PC-9 (cell line): ENCODE data around the gene SKAP2. TPM values are rescaled to one million over a fixed set of nuclear protein-coding genes. Genes with fewer than 3 reads are reported as not detected.

Experiments
- BruUV-seq: library from RNA; stranded (reverse); fragments of 400-500 nt; replicated peaks from 2 replicates; lab custom pipeline; 2021; lab: Mats Ljungman, UMichigan
- CTCF ChIA-PET: fragments of 300-600 bp; sonication (Branson Sonifier 250); formaldehyde crosslinking; loops from one replicate; lab custom pipeline; 2022; ENCODE audit warnings: antibody characterized with exemption; lab: Charles Lee
- POLR2A ChIA-PET: fragments of 300-600 bp; sonication (Branson Sonifier 250); formaldehyde crosslinking; loops from one replicate; lab custom pipeline; 2022; ENCODE audit warnings: antibody characterized with exemption; ENCODE audit not compliant: unreplicated experiment; lab: Charles Lee
- DNase-seq, 2 experiments: peaks; one replicate each; pipeline versions ENCODE4 v3.0.0 to v3.0.0-alpha.2; 2015 to 2022; ENCODE audit warnings: mixed read lengths in 1 of 2
- H2AFZ ChIP-seq: fragments of 200-600 bp; sonication (generic); 2 replicates; pipeline ENCODE4 v1.8.1; 2017; ENCODE audit warnings: antibody characterized with exemption
- H3F3A ChIP-seq: fragments of 200-600 bp; sonication (generic); 2 replicates; pipeline ENCODE4 v1.8.1; 2017; ENCODE audit warnings: antibody characterized with exemption, mild to moderate bottlenecking, low read depth; ENCODE audit not compliant: insufficient read depth
- H3K27ac ChIP-seq: fragments of 200-600 bp; sonication (generic); 2 replicates; pipeline ENCODE4 v1.6.1; 2016; ENCODE audit warnings: mixed run types
- H3K27me3 ChIP-seq: fragments of 200-600 bp; sonication (generic); 2 replicates; pipeline ENCODE4 v1.6.1; 2016; ENCODE audit warnings: low read depth, mixed run types; ENCODE audit not compliant: insufficient read depth
- H3K36me3 ChIP-seq: fragments of 200-600 bp; sonication (generic); 2 replicates; pipeline ENCODE4 v1.6.1; 2016; ENCODE audit warnings: low read depth, mixed run types
- H3K4me1 ChIP-seq: fragments of 200-600 bp; sonication (generic); replicated peaks from 2 replicates; pipeline ENCODE4 v1.6.1; 2016; ENCODE audit warnings: mixed run types; ENCODE audit not compliant: insufficient read depth
- H3K4me2 ChIP-seq: fragments of 200-600 bp; sonication (generic); 2 replicates; pipeline ENCODE4 v1.6.1; 2017; ENCODE audit warnings: mixed run types
- H3K4me3 ChIP-seq: fragments of 200-600 bp; sonication (generic); 2 replicates; pipeline ENCODE4 v1.6.1; 2016; ENCODE audit warnings: mixed run types
- H3K79me2 ChIP-seq: fragments of 200-600 bp; sonication (generic); 2 replicates; pipeline ENCODE4 v1.6.1; 2017; ENCODE audit warnings: low read depth, mixed run types
- H3K9me2 ChIP-seq: fragments of 200-600 bp; sonication (generic); 2 replicates; pipeline ENCODE4 v1.8.1; 2017; ENCODE audit warnings: mild to moderate bottlenecking; ENCODE audit not compliant: insufficient read depth
- H3K9me3 ChIP-seq: fragments of 200-600 bp; sonication (generic); 2 replicates; pipeline ENCODE4 v1.8.1; 2016; ENCODE audit warnings: low read depth; ENCODE audit not compliant: insufficient read depth
- H4K20me1 ChIP-seq: fragments of 200-600 bp; sonication (generic); 2 replicates; pipeline ENCODE4 v1.8.1; 2017; ENCODE audit not compliant: insufficient read depth
- EZH2 ChIP-seq: fragments of 200-600 bp; sonication (generic); IDR thresholded peaks from 2 replicates; pipeline ENCODE4 v1.8.0; 2017; ENCODE audit warnings: antibody characterized with exemption, low read depth
- intact Hi-C: fragments of 100-400 bp; cut with micrococcal nuclease; formaldehyde crosslinking; loops from one replicate; pipeline ENCODE4 v1.10.0; 2022; ENCODE audit not compliant: unreplicated experiment
- total RNA-seq: library from RNA; stranded (reverse); gene quantifications from 2 replicates; pipeline ENCODE4 v1.2.3, GENCODE V29; 2021
- TF ChIP-seq, protein P1 (sequence below): fragments of 200-600 bp; sonication (generic); conservative IDR thresholded peaks from 2 replicates; pipeline ENCODE4 v1.6.1; 2017; ENCODE audit warnings: mixed run types, antibody characterized with exemption, mild to moderate bottlenecking, moderate library complexity

Gene SKAP2
- total RNA-seq, 1 experiment from 2014 or later: 74.9 TPM

DNA sequence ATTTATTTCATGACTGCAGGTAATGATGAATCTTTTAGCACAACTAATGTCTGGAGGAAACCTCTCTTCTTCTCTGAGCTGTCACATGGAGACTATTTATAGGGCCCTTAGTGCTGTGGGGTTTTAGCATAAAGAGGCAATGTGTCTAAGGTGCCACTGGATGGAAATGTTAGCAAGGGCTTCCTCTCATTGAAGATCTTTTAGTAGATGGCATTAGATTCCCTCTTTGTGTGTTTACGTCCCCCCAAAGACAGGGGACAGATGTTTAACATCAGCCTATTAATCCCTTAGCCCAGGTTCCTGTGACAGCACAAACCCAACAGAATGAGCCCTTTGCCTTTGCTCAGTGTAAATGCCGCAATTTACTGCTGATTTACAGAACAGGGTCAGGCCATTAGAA, 208.6 kb downstream of the SKAP2 start:
- Histone ChIP-seq H3K27me3 (no peaks in the 10 kb centered on the region), H3K79me2 (no peaks in the 10 kb centered on the region), H3K4me3 (no peak overlapping the region), H3K9me2 (no peaks in the 10 kb centered on the region), H3F3A (peaks cover 36% of the 10 kb centered on the region), H3K9me3 (no peaks in the 10 kb centered on the region), H3K36me3 (no peaks in the 10 kb centered on the region), H3K27ac (no peak overlapping the region), H3K4me2 (no peak overlapping the region), H3K4me1 (peaks cover 53% of the 10 kb centered on the region), H4K20me1 (no peaks in the 10 kb centered on the region), H2AFZ (no peak overlapping the region)
- ChIA-PET POLR2A (no interaction called here), CTCF (interaction anchor here (0.6 kb wide), 2 partner anchors 253 to 444 kb away, joined by 3 to 5 read pairs; no protein-coding TSS in a partner anchor)
- TF ChIP-seq, protein P1, sequence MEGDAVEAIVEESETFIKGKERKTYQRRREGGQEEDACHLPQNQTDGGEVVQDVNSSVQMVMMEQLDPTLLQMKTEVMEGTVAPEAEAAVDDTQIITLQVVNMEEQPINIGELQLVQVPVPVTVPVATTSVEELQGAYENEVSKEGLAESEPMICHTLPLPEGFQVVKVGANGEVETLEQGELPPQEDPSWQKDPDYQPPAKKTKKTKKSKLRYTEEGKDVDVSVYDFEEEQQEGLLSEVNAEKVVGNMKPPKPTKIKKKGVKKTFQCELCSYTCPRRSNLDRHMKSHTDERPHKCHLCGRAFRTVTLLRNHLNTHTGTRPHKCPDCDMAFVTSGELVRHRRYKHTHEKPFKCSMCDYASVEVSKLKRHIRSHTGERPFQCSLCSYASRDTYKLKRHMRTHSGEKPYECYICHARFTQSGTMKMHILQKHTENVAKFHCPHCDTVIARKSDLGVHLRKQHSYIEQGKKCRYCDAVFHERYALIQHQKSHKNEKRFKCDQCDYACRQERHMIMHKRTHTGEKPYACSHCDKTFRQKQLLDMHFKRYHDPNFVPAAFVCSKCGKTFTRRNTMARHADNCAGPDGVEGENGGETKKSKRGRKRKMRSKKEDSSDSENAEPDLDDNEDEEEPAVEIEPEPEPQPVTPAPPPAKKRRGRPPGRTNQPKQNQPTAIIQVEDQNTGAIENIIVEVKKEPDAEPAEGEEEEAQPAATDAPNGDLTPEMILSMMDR: no peak
- TF ChIP-seq EZH2: no peak
- DNase-seq: no peak
- no TSS peak for BruUV-seq
- intact Hi-C loops: no loop called here

DNA sequence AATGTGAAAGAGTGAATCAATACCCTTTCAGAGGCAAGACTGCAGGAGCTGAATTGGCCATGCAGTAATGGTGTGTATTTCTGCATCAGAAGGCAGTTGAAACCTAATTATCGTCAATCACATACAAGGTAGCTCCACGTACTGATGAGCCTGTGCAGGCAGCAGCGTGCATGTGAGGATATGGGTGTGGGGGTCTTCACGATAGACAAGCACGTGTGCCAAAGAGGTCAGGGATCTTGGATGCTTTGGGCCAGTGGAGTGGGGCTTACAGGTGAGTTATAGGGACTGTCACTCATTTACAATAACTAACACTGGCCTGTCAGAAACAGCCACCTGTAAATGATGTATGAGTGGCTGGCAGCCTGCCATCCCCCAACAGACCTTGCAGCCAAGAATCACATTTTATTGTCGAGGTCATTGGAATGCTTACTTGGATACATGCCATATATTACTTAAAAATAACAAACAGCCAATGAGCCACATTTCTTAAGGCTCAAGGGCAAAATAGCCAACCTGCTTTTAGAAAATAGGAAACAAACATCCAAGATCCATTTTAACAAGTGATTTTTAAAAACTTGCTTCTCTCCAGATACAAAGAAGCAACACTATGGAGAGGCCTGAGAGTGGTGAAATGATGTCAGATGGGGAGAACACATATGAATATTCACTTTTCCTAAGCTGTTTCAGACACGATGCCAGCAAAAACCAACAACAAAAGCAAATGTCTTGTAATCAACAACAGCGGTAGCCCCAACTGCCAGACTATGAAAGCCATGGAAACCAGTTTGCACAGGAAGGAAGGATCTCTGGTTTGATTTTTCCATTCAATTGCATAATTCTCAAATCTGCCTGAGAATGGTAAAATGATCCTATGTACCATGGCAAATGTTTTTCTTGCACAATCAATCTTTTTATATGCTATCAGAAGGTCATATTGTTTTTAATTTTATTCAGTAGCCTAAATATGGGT, 210.7 kb downstream of the SKAP2 start:
- no peaks in the 10 kb centered on the region for H3K79me2 ChIP-seq
- peak; percentile 88 to 95 for DNase-seq
- H2AFZ ChIP-seq: no peak overlapping the region
- H3K27ac ChIP-seq: peak overlapping the region; percentile 58
- H3K4me3 ChIP-seq: peak overlapping the region; percentile 12; the same call in 1 of the 2 replicates
- H3K36me3 ChIP-seq: no peaks in the 10 kb centered on the region
- H4K20me1 ChIP-seq: no peaks in the 10 kb centered on the region
- peaks cover 31% of the 10 kb centered on the region for H3F3A ChIP-seq
- H3K9me3 ChIP-seq: no peaks in the 10 kb centered on the region
- ChIA-PET CTCF (no interaction called here), POLR2A (no interaction called here)
- no peaks in the 10 kb centered on the region for H3K27me3 ChIP-seq
- no peak for TF ChIP-seq EZH2
- TF ChIP-seq, protein P1: no peak
- BruUV-seq: no TSS peak
- peaks cover 50% of the 10 kb centered on the region for H3K4me1 ChIP-seq
- intact Hi-C loops: loop anchor here (5.0 kb wide), 1 partner anchor 201 kb away; no protein-coding TSS in a partner anchor
- H3K9me2 ChIP-seq: no peaks in the 10 kb centered on the region
- peak overlapping the region; percentile 66 for H3K4me2 ChIP-seq

DNA sequence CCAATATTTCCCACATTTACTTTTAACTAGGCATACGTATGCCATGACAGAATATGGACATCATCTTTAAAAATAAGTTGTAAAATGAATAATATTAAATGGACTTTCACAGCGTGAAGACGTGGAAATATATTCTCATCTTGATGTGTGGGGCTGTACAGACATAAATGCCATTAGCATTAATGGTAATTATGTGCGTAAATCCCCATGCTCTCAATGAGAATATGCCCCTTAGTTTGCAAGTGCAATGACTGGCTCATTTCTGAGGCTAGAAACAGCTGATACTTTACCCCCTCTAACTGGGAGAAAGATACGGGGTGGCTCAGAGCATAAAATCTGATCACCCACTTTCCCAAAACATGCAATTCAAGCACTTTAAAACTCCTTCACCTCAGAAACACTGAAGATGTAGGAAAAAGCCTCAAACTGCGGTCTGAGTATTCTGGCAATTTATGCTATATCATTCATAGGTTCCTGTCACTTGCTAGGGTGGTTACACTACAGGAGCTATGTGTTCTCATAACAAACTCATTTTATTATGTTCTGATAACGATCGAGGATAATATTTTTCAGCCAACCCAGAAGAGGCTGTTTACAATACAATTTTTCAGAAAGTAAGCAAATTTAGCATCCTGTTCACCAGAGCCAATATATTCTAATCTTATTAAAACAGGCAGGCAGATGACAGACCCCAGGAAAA, 211.8 kb downstream of the SKAP2 start:
- no peaks in the 10 kb centered on the region for H3K9me2 ChIP-seq
- H2AFZ ChIP-seq: no peak overlapping the region
- no peak for TF ChIP-seq EZH2
- TF ChIP-seq, protein P1: no peak
- ChIA-PET CTCF (no interaction called here), POLR2A (no interaction called here)
- H3K4me2 ChIP-seq: no peak overlapping the region
- H3K27me3 ChIP-seq: no peaks in the 10 kb centered on the region
- no TSS peak for BruUV-seq
- intact Hi-C loops: loop anchor here (5.0 kb wide), 1 partner anchor 200 kb away; no protein-coding TSS in a partner anchor
- H3K79me2 ChIP-seq: no peaks in the 10 kb centered on the region
- H3K9me3 ChIP-seq: no peaks in the 10 kb centered on the region
- H3K36me3 ChIP-seq: no peaks in the 10 kb centered on the region
- H3F3A ChIP-seq: peaks cover 21% of the 10 kb centered on the region
- H3K27ac ChIP-seq: no peak overlapping the region
- no peaks in the 10 kb centered on the region for H4K20me1 ChIP-seq
- peaks cover 45% of the 10 kb centered on the region for H3K4me1 ChIP-seq
- DNase-seq: no peak
- no peak overlapping the region for H3K4me3 ChIP-seq
